HG03469 (cell line): ENCODE results near the gene SLC27A1.
"Not testable (repeated sequence)": the region's sequence is repeated elsewhere in the genome, so short reads cannot be mapped to it uniquely, and the experiment has no call there.

ENCODE experiments used
- ATAC-seq: cut with Tn5 transposase; IDR thresholded peaks from one replicate; pipeline ENCODE4 v1.9.1; 2021; ENCODE audit warnings: mild to moderate bottlenecking, moderate library complexity, moderate number of reproducible peaks; ENCODE audit not compliant: unreplicated experiment

Gene SLC27A1

DNA sequence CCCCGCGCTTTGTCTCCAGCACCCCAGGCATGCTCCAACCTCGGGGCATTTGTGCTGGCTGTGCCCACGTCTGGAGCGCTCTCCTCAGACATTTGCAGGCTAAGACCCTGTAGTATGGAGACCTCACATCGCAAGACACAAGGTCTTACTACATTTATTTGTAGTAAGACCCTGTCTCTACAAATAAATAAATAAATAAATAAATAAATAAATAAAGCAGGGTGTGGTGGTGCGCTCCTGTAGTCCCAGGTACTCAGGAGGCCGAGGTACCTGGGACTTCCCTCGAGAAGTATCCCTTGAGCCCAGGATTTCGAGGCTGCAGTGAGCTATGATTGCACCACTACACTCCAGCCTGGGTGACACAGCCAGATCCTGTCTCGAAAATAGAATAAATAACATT is 14.2 kb upstream of the SLC27A1 start:
- no peak for ATAC-seq

DNA sequence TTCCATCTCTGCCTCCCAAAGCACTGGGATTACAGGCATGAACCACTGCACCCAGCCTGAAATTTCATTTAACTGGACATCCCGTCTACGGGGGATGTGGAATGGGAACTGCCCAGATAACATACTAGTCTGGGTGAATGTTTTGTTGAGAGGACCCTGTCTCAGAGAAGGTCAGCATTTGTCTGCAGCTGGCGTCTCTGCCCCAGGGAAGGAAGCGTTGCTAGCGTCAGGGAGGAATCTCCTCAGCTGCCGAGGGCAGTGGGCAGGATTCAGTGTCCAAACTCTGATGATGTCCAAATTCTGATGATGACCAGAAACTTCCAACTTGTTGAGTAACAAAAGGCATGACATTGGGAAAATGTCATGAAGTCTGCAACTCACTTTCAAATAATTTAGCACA is 12.7 kb upstream of the SLC27A1 start:
- ATAC-seq, result no peak

- no peak for ATAC-seq
These were observed 11.4 kb upstream of the SLC27A1 start for GRCh38 chr19:17458970-17459369.

DNA sequence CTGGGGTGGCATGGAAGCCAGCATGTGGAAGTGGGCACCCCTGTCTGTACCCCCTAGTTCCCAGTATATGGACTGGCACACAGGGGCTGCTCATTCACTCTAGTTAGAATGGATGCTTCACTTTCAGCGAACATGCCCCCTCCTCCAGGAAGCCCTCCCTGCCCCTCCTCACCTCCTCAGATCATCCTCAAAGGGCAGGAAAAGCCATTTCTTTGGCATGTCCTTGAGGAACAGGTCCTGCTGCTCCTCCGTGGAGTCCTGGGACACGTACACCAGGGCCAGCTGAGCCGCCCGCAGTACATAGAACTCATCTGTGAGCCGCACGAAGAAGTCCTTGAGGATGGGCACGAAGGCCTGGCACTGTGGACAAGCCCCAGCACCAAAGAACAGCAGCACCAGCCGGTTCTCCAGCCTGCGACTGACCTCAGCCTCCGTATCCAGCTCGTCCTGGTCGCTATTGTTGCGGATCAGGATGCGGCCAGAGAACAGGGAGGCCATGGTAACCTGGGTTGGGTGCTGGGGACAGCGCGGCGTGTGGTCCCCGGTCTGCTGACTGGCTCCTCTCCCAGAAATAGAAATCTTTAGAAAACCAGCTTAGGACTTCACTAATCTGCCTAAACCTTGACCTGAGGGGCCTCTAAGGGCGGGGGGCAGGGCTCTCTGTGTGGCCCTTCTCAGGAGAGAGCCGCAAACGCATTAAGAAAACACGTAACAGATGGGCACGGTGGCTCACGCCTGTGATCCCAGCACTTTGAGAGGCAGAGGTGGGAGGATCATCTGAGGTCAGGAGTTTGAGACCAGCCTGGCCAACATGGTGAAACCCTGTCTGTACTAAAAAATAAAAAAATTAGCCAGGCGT is 9.7 kb upstream of the SLC27A1 start, which contains the start of gene NXNL1:
Gene NXNL1, minus strand, starts transcription at position 555 of the 859 bp plus-strand sequence. Its CDS starts 57 bp downstream, at position 498.
- ATAC-seq, result no peak

- no peak for ATAC-seq
These were observed 3.9 kb upstream of the SLC27A1 start for GRCh38 chr19:17466487-17466850.

DNA sequence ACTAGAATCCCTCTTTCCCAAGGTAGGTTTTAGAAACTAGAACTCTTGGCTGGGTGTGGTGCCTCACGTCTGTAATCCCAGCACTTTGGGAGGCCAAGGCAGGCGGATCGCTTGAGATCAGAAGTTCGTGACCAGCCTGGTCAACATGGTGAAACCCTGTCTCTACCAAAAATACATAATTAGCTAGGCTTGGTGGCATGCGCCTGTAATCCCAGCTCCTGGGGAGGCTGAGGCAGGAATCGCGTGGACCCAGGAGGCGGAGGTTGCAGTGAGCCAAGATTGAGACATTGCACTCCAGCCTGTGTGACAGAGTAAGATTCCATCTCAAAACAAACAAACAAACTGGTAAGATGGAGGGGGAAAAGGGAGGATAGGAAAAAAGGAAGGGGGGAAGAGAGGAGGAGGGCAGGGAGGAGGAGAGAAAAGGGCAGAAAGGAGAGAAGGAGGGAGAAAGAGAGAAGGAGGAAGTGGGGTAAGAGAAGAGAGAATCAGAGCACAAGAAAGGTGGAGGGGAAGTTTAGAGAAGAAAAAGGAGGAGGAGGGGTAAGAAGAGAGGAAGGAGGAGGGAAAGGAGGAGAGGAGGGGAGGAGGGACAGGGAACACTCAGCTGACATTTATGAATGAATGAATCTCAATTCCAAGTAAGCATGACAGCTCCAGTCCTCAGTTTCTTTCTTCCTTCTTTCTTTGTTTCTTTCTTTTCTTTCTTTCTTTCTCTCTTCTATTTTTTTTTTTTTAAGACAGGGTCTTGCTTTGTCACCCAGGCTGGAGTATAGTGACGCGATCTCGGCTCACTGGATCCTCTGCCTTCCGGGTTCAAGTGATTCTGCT is 2.6 kb upstream of the SLC27A1 start:
- ATAC-seq, result no peak

- no peak for ATAC-seq
These were observed 1.8 kb upstream of the SLC27A1 start for GRCh38 chr19:17468302-17469091.

- no peak for ATAC-seq
These were observed 1.2 kb upstream of the SLC27A1 start for GRCh38 chr19:17469092-17469480.

DNA sequence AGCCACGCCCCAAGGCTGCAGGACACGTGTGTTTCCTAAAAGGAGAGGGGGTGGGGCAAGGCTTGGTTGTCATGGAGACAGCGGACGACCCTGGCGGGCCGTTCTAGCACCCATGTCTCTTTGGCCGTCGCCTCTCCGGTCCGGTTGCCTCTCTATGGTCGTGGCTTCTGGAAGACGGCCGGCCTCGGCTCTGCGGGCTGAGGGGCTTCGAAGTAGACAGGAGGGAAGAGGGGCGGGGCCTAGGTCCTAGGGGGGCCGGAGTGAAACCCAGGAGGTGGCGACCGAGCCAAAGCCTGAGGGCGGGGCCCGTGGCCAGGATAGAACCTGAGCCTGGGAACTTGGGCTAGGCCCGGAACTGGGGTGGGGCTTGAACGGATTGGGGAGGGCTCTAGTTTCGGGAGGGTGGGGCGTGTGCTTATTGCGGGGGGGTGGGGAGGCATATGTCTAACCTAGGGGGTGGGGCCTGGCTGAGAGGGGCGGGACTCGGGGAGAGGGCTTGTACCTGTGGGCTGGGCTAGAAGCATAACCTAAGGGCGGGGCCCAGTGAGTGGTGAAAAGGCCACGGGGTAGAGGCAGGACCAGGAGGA is 750 bp upstream of the SLC27A1 start:
- peak; percentile 32 for ATAC-seq

GRCh38 chr19:17471410-17472125 is 1.2 kb downstream of the SLC27A1 start:
- ATAC-seq, result no peak

DNA sequence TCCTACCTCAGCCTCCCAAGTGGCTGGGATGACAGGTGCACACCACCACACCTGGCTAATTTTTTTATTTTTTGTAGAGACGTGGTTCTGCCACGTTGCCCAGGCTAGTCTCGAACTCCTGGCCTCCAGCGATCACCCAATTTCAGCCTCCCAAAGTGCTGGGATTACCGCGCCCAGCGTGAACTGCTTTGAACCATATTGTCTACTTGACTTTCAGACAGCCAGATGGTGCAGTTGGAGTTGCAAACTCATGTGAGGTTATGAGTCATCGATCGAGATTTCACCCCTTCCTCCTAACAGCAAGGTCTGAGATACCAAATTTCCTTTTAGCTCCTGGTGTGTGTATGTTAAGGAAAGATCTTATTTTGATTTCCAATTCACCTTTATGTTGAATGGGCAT is 2.7 kb downstream of the SLC27A1 start:
- no peak for ATAC-seq

DNA sequence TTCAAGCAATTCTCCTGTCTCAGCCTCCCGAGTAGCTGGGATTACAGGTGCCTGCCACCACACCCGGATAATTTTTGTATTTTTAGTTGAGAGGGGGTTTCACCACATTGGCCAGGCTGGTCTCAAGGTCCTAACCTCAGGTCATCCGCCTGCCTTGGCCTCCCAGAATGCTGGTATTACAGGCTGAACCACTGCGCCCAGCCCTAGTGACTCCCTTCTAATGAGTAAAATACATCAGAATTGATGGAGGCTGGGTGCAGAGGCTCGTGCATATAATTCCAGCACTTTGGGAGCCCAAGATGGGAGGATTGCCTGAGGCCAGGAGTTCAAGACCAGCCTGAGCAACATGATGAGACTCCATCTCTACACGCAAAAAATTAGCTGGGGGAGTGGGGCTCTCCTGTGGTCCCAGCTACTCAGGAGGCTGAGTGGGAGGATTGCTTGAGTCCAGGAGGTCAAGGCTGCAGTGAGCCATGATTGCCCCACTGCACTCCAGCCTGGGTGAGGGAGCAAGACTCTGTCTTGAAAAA is 4.8 kb downstream of the SLC27A1 start:
- ATAC-seq, result not testable (repeated sequence)

GRCh38 chr19:17475541-17476115 is 5.3 kb downstream of the SLC27A1 start:
- no peak for ATAC-seq

DNA sequence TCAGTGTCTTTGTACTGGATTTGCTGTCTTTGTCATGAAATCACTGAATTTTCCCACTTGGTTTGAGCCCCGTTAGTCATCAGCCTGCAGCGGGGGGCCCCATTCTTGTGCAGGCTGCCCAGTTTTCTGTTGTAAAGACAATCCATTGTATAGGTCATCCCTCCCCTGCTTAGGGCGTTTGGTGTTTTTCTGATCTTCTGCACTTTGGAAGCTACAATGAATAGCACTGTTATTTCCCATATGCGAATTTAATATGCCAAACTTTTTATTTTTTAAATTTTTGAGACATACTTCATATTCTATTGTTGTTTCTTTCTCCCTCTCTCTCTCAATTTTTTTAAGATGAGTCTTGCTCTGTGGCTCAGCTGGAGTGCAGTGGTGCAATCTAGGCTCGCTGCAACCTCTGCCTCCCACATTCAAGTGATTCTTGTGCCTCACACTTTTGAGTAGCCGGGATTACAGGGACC is 9.0 kb downstream of the SLC27A1 start:
- ATAC-seq, result no peak

DNA sequence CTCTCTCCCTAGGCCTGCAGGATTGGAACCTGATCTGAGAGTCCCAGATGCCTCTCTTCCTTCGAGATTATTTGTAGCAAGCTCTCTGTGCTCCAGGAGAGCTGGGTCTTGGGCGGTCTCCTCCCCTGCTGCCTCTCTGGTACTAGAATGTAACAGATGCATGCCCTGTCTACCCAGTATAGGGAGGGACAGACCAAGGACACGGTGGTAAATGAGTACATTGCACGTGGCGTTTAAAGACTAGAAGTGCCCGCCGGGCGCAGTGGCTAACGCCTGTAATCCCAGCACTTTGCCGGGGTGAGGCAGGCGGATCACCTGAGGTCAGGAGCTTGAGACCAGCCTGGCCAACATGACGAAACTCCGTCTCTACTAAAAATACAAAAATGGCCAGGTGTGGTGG is 11.7 kb downstream of the SLC27A1 start:
- no peak for ATAC-seq

- no peak for ATAC-seq
These were observed 12.7 kb downstream of the SLC27A1 start for GRCh38 chr19:17482877-17483604.

GRCh38 chr19:17483605-17484002 is 13.3 kb downstream of the SLC27A1 start:
- ATAC-seq, result no peak

DNA sequence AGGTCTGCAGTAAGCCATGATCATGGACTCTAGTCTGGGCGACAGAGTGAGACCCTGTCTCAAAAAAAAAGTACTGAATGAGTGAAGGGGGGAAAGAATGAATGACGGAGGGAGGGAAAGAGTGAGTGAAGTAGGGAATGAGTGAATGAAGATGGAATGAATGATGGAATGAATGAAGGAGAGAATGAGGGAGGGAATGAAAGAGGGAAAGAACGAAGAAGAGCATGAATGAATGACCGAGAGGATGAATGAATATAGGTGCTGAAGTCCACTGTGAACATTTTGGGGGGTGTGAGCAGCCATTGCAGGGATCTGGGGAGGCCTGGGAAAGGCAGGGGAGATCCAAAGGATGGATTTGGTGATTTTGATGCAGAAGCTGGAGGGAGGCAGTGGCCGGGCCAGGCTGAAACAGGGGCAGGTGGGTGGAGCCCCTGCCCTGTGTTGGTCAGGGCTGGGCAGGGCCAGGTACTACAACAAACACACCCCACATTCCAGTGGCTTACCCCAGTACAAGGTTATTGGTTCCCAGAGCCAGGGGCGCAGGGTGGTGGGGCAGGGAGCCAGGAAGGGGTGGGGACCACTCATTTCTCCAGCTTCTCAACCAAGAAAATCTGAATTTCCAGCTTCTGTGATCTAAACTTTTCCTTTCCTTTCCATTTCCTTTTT is 14.3 kb downstream of the SLC27A1 start:
- ATAC-seq, result no peak
